ENCODE data around the gene SNX20.

SNX20 gene

DNA sequence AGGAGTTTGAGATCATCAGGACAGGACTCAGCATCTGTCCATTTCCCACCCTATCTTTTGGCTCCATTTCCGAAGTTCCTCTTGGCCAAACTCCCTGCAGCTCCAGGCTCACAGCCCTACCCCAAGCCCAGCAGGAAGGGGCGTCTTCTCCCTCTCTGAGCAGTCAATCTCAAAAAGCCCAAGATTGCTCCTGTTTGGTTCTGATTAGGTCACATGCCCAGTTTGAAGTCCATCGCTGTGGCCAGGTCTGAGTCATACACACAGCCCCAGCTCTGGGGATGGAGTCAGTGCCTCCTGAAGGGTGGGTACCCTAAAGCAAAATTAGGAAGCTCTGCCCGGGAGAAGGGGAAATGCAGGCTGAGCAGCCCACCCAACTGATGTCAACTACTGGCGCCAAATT lies 23.9 kb downstream of the SNX20 start:
- H3K9me3 Mint-ChIP-seq: no peaks in the 10 kb centered on the region
- DNase-seq (ENCODE audit: low spot score in 2 of 2) (no peak), ATAC-seq (replicated peaks; ENCODE audit: extremely low read depth, poor library complexity, severe bottlenecking) (no peak)
- no peaks in the 10 kb centered on the region for H3K4me1 Mint-ChIP-seq
- no peak overlapping the region for H3K4me3 Mint-ChIP-seq
- no peaks in the 10 kb centered on the region for H3K36me3 Mint-ChIP-seq (ENCODE audit: insufficient read depth)
- H3K27me3 Mint-ChIP-seq: no peaks in the 10 kb centered on the region
- H3K27ac Mint-ChIP-seq (ENCODE audit: low read depth): no peak overlapping the region

DNA sequence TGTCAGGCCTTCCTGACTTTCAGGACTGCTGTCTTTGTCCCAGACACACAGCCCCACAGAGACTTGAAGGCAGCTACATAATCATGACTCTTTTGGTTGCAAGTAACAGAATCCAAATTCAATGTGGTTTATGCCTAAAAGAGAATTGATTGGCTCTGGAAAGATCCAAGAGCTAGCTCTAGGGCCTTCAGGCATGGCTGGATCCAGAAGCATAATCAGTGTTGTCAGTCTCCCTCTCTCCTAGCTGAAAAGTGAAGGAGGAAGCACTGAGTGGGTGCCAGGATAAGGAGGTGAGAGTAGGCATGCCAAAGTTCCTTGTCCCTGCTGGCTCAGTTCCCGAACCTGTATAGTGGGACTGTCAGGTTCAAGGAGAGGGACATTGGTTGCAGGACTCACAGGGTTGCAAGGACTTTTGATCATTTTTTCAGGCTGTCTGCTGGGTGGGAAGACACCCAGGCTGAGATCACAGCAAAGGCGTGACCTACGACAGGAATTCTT lies 25.5 kb downstream of the SNX20 start:
- H3K9me3 Mint-ChIP-seq: no peaks in the 10 kb centered on the region
- H3K4me1 Mint-ChIP-seq: no peaks in the 10 kb centered on the region
- ATAC-seq (replicated peaks; ENCODE audit: extremely low read depth, poor library complexity, severe bottlenecking) (no peak), DNase-seq (ENCODE audit: low spot score in 2 of 2) (no peak)
- H3K4me3 Mint-ChIP-seq: no peak overlapping the region
- H3K27ac Mint-ChIP-seq (ENCODE audit: low read depth): no peak overlapping the region
- peaks cover 1% of the 10 kb centered on the region for H3K36me3 Mint-ChIP-seq (ENCODE audit: insufficient read depth)
- H3K27me3 Mint-ChIP-seq: no peaks in the 10 kb centered on the region

DNA sequence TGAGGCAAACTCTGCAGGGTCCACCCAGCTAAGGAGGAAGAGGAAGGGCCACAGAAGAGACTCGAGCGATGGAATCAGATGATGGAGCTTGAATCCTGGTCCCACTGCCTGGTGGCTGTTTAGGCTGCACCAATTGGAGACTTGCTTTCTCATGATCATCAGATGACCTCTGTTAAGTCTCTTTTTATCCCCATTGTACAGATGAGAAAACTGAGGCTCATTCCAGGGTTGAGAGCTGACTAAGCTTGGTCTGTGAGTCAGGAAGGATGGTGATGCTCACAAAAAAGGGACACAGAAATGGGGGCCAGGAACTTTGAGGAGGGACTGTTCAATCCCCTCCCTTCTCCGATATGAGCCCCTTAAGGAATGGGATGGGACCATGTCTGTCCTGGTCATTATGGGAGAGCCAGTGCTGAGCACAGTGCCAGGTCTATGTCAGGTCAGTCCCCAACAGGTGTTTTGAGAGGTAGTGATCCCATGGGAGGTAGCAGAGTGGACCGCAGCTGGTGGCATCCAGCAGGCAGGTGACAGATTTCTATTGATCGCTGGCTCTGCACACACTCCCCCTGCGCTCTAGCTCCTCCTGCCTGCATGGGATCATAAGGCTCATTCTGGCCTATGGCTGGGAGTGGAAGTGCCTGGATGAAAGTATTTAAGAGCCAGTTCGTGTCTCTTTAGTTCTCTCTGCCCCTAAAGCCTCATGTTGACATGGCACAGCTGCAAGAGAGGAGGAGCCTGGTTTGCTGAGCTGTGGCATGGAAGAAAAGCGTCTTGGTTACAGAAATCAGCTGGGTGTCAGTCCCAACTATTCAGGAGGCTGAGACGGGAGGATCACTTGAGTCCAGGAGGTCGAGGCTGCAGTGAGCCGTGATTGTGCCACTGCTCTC lies 27.2 kb downstream of the SNX20 start:
- peaks cover 1% of the 10 kb centered on the region for H3K36me3 Mint-ChIP-seq (ENCODE audit: insufficient read depth)
- H3K4me3 Mint-ChIP-seq: no peak overlapping the region
- H3K4me1 Mint-ChIP-seq: no peaks in the 10 kb centered on the region
- H3K9me3 Mint-ChIP-seq: no peaks in the 10 kb centered on the region
- ATAC-seq (replicated peaks; ENCODE audit: extremely low read depth, poor library complexity, severe bottlenecking) (no peak), DNase-seq (ENCODE audit: low spot score in 2 of 2) (no peak)
- no peaks in the 10 kb centered on the region for H3K27me3 Mint-ChIP-seq
- H3K27ac Mint-ChIP-seq (ENCODE audit: low read depth): no peak overlapping the region

DNA sequence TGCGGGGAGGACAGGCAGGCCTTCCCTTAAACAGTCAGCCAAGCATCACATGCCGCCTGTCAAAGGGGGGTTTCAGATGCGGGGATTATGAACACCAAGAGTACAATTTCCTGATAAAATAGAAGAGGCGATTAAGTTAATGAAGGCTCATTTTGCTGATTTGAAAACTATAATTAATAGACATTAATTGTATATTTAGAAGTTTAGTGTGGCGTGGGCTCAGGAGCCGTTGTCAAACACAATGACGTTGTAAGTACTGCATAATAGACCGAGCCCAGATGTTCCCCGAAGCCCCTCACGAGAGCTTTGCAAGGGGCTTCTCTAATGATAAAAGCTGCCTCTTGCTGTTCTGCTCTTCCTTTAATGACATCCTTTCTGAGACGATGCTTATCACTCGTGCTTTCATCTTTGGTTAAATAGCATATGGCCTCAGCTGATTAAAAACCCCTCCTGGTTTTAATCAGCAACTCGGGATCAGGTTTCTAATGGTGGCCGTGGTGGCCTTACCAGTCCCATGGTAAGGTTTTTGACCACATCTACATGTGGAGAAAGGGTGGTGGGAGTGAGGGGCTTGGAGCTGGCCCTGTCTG lies 28.2 kb downstream of the SNX20 start:
- Mint-ChIP-seq H3K36me3 (ENCODE audit: insufficient read depth) (peaks cover 1% of the 10 kb centered on the region), H3K27me3 (no peaks in the 10 kb centered on the region), H3K9me3 (no peaks in the 10 kb centered on the region), H3K4me3 (no peak overlapping the region), H3K27ac (ENCODE audit: low read depth) (no peak overlapping the region), H3K4me1 (no peaks in the 10 kb centered on the region)
- ATAC-seq (replicated peaks; ENCODE audit: extremely low read depth, poor library complexity, severe bottlenecking) (no peak), DNase-seq (ENCODE audit: low spot score in 2 of 2) (no peak)

DNA sequence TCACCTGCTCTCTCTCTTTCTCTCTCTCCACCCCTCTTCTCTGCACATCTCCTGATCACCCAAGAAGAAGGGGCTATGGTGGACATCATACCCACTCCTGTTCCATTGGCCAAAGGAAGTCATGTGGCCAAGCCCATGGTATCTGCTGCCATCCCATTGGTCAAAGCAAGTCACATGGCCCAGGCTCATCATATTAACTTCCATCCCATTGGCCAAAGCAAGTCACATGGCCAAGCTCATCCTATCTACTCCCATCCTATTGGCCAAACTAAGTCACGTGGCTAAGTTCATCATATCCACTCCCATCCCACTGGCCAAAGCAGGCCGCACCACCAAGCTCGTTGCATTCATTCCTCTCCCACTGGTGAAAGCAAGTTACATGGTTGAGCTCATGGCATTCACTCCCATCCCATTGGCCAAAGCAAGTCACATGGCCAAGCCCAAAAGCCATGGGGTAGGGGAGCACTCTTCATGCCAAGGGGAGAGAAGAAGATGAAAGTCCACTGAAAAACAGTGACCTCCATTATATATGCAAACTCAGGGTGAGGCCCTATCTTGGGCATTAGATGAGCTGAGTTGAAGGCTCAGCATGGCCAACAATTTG lies 29.2 kb downstream of the SNX20 start:
- Mint-ChIP-seq H3K9me3 (no peaks in the 10 kb centered on the region), H3K36me3 (ENCODE audit: insufficient read depth) (peaks cover 3% of the 10 kb centered on the region), H3K4me3 (no peak overlapping the region), H3K4me1 (no peaks in the 10 kb centered on the region), H3K27me3 (no peaks in the 10 kb centered on the region), H3K27ac (ENCODE audit: low read depth) (no peak overlapping the region)
- ATAC-seq (replicated peaks; ENCODE audit: extremely low read depth, poor library complexity, severe bottlenecking) (no peak), DNase-seq (ENCODE audit: low spot score in 2 of 2) (no peak)

DNA sequence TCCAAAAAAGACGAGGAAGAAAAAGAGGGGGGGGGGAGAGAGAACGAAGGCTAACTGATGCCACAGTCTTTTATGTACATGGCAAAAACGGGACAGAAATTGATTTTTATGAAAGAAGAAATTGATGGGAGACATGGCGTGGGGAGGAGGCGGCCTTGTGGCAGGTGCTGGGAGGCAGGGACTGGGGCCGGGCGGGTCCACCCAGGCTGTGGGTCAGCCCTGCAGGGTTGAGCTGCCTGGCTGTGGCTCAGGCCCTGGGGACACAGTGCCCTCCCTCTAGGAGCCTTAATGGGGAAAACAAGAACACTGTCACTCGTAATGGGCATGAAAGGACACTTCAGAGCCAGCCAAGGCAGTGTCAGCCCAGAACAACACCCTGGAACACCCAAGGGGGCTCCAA lies 34.8 kb downstream of the SNX20 start:
- no peak overlapping the region for H3K4me3 Mint-ChIP-seq
- no peaks in the 10 kb centered on the region for H3K9me3 Mint-ChIP-seq
- H3K27ac Mint-ChIP-seq (ENCODE audit: low read depth): no peak overlapping the region
- no peaks in the 10 kb centered on the region for H3K4me1 Mint-ChIP-seq
- H3K36me3 Mint-ChIP-seq (ENCODE audit: insufficient read depth): peaks cover 2% of the 10 kb centered on the region
- peaks cover 9% of the 10 kb centered on the region for H3K27me3 Mint-ChIP-seq
- ATAC-seq (replicated peaks; ENCODE audit: extremely low read depth, poor library complexity, severe bottlenecking): no peak
- DNase-seq (ENCODE audit: low spot score in 2 of 2): no peak

DNA sequence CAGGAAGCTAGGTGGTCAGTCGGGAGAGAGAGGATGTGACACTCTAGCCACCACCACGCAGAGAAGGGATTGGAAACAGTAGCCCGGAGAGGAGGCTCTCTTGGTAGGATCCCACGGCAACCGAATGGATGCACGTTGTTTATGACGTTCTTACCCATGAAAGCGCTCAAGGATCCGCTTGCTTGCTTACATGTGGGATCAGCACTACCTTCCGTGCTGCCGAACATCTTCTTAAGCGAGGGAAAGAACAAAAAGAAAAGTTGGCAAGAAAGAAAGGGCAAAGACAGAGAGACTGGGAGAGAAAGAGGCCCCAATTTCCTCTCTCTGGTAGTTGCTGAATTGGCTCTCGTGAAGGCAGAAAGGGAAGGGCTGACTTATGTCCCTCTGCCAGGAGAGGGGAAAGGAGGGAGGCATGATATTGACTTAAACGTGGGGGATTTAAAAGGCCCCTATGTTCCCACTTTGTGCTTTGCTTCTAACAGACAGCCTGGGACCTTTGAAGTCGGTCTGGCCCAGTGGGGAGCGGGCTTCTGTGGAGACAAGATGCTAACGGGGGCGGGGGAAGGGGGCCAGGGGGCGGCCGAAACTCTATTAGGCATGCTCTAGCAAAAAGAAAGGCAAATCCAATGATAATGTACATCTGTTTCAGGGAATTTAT lies 35.4 kb downstream of the SNX20 start:
- ATAC-seq (replicated peaks; ENCODE audit: extremely low read depth, poor library complexity, severe bottlenecking): no peak
- Mint-ChIP-seq H3K9me3 (no peaks in the 10 kb centered on the region), H3K4me1 (no peaks in the 10 kb centered on the region), H3K4me3 (no peak overlapping the region), H3K27me3 (peaks cover 15% of the 10 kb centered on the region), H3K27ac (ENCODE audit: low read depth) (no peak overlapping the region), H3K36me3 (ENCODE audit: insufficient read depth) (peaks cover 2% of the 10 kb centered on the region)
- DNase-seq (ENCODE audit: low spot score in 2 of 2): no peak

DNA sequence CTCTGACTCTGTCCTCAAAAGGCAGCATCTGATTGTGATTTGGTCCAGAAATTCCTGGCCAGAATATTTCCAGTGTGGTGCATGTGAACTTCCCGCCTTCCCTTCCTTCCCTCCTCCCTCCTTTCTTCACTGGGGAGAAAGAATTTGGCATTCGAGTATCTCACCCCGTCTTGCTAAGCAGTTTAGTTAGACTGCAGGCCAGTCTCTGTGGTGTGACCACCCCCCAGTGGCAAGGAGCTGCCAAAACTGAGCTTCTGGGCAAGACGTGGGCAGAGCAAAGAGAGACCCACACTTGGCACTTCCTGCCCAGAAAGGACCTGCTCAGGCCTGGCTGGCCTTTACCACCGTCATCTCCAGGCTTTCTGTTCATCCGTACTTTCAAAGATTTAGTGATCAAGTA lies 36.4 kb downstream of the SNX20 start:
- no peak for ATAC-seq (replicated peaks; ENCODE audit: extremely low read depth, poor library complexity, severe bottlenecking)
- H3K27ac Mint-ChIP-seq (ENCODE audit: low read depth): no peak overlapping the region
- H3K36me3 Mint-ChIP-seq (ENCODE audit: insufficient read depth): peaks cover 2% of the 10 kb centered on the region
- H3K27me3 Mint-ChIP-seq: peaks cover 25% of the 10 kb centered on the region
- DNase-seq (ENCODE audit: low spot score in 2 of 2): no peak
- no peak overlapping the region for H3K4me3 Mint-ChIP-seq
- H3K9me3 Mint-ChIP-seq: no peaks in the 10 kb centered on the region
- H3K4me1 Mint-ChIP-seq: no peaks in the 10 kb centered on the region

DNA sequence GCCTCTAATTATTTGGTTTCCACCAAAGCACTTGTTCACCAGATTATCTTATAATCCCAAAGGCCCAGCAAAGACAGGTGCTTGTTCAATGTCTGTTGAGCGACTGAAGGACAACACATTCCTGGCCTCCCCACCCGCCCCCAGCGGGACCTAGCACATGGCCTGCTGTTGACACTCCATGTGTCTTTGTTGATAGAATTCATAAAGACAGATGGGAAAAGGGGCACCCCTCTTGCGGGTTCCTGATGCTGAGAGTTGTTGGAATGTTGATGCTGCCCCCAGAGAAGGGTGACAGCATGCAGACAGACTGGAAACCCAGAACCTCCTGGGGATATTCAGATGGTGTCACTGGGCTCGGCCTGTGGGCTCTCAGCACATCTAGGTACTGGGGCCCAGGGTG lies 36.9 kb downstream of the SNX20 start:
- Mint-ChIP-seq H3K36me3 (ENCODE audit: insufficient read depth) (peaks cover 2% of the 10 kb centered on the region), H3K27me3 (peaks cover 25% of the 10 kb centered on the region), H3K9me3 (no peaks in the 10 kb centered on the region), H3K4me1 (no peaks in the 10 kb centered on the region), H3K27ac (ENCODE audit: low read depth) (no peak overlapping the region), H3K4me3 (no peak overlapping the region)
- ATAC-seq (replicated peaks; ENCODE audit: extremely low read depth, poor library complexity, severe bottlenecking) (no peak), DNase-seq (ENCODE audit: low spot score in 2 of 2) (no peak)

DNA sequence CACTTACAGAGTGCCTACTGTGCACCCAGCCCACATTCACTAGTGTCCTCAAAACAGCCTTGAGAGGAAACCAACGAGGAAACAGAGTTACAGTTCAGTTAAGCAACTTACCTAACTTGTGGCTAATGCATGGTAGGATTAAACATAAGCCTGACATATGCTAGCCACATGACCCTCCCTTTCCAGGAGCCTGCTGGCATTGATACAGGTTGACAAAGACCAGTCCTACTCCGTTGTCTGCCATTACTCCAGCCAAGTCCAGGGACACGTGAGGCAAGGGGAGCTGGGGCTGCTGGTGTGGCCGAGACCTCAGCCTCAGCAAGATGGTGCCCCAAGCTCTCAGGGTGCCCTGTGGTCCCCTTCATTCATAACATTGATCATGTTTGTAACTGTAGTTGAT lies 37.9 kb downstream of the SNX20 start:
- DNase-seq (ENCODE audit: low spot score in 2 of 2): no peak
- H3K9me3 Mint-ChIP-seq: no peaks in the 10 kb centered on the region
- H3K4me3 Mint-ChIP-seq: no peak overlapping the region
- peaks cover 4% of the 10 kb centered on the region for H3K36me3 Mint-ChIP-seq (ENCODE audit: insufficient read depth)
- H3K27ac Mint-ChIP-seq (ENCODE audit: low read depth): no peak overlapping the region
- ATAC-seq (replicated peaks; ENCODE audit: extremely low read depth, poor library complexity, severe bottlenecking): no peak
- H3K4me1 Mint-ChIP-seq: no peaks in the 10 kb centered on the region
- peaks cover 25% of the 10 kb centered on the region for H3K27me3 Mint-ChIP-seq

DNA sequence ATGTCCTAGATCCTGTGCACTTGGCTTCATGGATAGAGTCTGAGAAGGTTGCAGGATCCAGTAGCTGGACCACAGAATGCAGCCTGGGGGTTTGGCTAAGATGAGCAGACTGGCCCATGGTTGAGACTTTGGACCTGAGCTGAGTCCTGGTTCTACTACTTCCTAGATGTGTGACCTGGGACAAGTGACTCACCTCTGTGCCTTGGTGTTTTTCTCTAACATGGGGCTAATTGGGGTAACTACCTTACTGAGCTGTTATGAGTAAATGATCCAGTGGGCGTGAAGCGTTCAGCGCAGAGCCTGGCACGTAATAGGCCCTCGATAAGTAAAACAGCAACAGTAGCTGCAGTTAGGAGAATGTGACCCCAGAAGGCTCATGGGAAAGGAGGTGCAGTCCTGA lies 38.8 kb downstream of the SNX20 start:
- peaks cover 2% of the 10 kb centered on the region for H3K36me3 Mint-ChIP-seq (ENCODE audit: insufficient read depth)
- no peak for ATAC-seq (replicated peaks; ENCODE audit: extremely low read depth, poor library complexity, severe bottlenecking)
- H3K27me3 Mint-ChIP-seq: peaks cover 25% of the 10 kb centered on the region
- H3K4me1 Mint-ChIP-seq: no peaks in the 10 kb centered on the region
- no peak for DNase-seq (ENCODE audit: low spot score in 2 of 2)
- no peaks in the 10 kb centered on the region for H3K9me3 Mint-ChIP-seq
- no peak overlapping the region for H3K27ac Mint-ChIP-seq (ENCODE audit: low read depth)
- no peak overlapping the region for H3K4me3 Mint-ChIP-seq

DNA sequence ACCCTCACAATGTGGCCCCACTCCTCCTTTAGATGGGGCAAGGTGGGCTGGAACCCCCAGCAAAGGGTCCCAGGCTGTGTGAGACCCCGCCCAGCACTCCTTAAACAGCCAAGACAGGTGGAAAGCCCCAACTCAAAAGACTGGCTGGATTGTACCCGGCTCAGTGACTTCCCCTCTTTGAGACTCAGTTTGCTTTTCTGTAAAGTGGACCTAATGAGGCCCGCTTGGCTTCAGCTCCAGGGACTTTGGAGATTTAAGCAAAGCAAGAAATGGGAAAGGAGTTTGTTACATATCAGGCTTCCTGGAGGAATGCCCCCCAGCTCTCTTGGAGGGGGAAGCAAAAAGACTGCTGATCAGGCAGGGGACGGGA lies 39.3 kb downstream of the SNX20 start:
- no peaks in the 10 kb centered on the region for H3K4me1 Mint-ChIP-seq
- peaks cover 2% of the 10 kb centered on the region for H3K36me3 Mint-ChIP-seq (ENCODE audit: insufficient read depth)
- H3K9me3 Mint-ChIP-seq: no peaks in the 10 kb centered on the region
- DNase-seq (ENCODE audit: low spot score in 2 of 2): no peak
- ATAC-seq (replicated peaks; ENCODE audit: extremely low read depth, poor library complexity, severe bottlenecking): no peak
- peaks cover 25% of the 10 kb centered on the region for H3K27me3 Mint-ChIP-seq
- H3K4me3 Mint-ChIP-seq: no peak overlapping the region
- no peak overlapping the region for H3K27ac Mint-ChIP-seq (ENCODE audit: low read depth)

Measured in central memory CD8-positive, alpha-beta T cell (primary cell).